SK-N-SH treated with all-trans-retinoic acid at 6 μM for 48 hours (cell line): ENCODE results near the gene NGB.

Experiments
- BACH2 ChIP-seq: fragments of 250-450 bp; sonication (Bioruptor Pico); IDR thresholded peaks from 2 replicates; pipeline ENCODE4 v1.9.0; 2021; ENCODE audit warnings: mild to moderate bottlenecking, borderline replicate concordance
- OSR1 ChIP-seq: fragments of 250-450 bp; sonication (Bioruptor Pico); IDR thresholded peaks from 2 replicates; pipeline ENCODE4 v1.8.0; 2022; ENCODE audit warnings: moderate library complexity, mild to moderate bottlenecking, inconsistent platforms
- RARB ChIP-seq: fragments of 250-450 bp; sonication (Bioruptor Pico); IDR thresholded peaks from 2 replicates; pipeline ENCODE4 v1.8.0; 2021; ENCODE audit warnings: mild to moderate bottlenecking, moderate library complexity
- ZFP3 ChIP-seq: fragments of 250-450 bp; sonication (Bioruptor Pico); IDR thresholded peaks from 2 replicates; pipeline ENCODE4 v1.5.0; 2020; ENCODE audit warnings: mild to moderate bottlenecking, moderate library complexity
- TF ChIP-seq, protein P1 (sequence below): fragments of 250-450 bp; sonication (Bioruptor Pico); IDR thresholded peaks from 2 replicates; pipeline ENCODE4 v1.5.0; 2020; ENCODE audit warnings: mild to moderate bottlenecking, moderate library complexity

DNA sequence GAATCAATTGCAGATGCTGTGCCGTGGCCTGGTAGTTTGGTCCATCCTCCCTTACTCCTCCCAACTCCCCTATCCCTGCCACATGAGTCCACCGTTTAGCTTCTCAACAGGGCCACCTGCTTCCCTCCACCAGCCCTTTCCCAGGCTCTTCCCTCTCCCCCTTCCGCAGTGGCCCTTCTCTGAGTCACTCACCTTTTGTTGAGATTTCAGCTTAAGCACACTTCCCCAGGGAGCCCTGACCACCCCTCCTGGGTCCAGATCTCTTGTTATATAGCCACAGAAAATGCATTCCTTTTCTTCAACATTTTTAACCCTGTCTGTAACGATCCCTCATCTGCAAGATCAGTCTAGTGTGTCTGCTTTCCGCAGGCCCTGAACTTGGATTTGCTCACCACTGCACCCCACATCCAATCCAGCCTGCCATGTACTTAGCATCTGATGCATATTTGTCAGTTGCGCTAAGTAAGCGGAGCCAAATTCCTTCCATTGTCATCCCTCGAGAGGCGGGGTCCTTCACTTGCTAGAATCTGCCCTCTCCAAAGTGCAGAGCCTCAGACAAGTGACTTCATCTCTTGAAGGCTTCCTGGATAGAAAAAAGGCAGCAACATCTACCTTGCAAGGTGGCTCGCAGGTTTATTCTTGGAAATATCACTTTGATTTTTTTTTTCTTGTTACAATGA lies 48.3 kb downstream of the NGB start:
- TF ChIP-seq OSR1 (CRISPR knock-in tag) (no peak), RARB (no peak), ZFP3 (CRISPR knock-in tag) (no peak), BACH2 (no peak)
- TF ChIP-seq, protein P1, sequence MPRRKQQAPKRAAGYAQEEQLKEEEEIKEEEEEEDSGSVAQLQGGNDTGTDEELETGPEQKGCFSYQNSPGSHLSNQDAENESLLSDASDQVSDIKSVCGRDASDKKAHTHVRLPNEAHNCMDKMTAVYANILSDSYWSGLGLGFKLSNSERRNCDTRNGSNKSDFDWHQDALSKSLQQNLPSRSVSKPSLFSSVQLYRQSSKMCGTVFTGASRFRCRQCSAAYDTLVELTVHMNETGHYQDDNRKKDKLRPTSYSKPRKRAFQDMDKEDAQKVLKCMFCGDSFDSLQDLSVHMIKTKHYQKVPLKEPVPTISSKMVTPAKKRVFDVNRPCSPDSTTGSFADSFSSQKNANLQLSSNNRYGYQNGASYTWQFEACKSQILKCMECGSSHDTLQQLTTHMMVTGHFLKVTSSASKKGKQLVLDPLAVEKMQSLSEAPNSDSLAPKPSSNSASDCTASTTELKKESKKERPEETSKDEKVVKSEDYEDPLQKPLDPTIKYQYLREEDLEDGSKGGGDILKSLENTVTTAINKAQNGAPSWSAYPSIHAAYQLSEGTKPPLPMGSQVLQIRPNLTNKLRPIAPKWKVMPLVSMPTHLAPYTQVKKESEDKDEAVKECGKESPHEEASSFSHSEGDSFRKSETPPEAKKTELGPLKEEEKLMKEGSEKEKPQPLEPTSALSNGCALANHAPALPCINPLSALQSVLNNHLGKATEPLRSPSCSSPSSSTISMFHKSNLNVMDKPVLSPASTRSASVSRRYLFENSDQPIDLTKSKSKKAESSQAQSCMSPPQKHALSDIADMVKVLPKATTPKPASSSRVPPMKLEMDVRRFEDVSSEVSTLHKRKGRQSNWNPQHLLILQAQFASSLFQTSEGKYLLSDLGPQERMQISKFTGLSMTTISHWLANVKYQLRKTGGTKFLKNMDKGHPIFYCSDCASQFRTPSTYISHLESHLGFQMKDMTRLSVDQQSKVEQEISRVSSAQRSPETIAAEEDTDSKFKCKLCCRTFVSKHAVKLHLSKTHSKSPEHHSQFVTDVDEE (CRISPR knock-in tag), result no peak
